GM12878 (cell line): ENCODE results near the gene THRAP3. TPM values are rescaled to one million over a fixed set of nuclear protein-coding genes. Genes with fewer than 3 reads are reported as not detected.

Experiments used
- ATAC-seq: fragments of 200-7000 bp; cut with Tn5 transposase; 3 replicates; pipeline ENCODE4 v1.9.1; 2020; ENCODE audit warnings: mild to moderate bottlenecking, moderate library complexity
- BruUV-seq: library from RNA; stranded (reverse); fragments of 400-500 nt; replicated peaks from 2 replicates; lab custom pipeline; 2021; lab: Mats Ljungman, UMichigan
- CTCF ChIA-PET: fragments of 300-600 bp; sonication (Branson Sonifier 250); formaldehyde crosslinking; extraction: SDS; loops from one replicate; lab custom pipeline; 2021; ENCODE audit warnings: inconsistent platforms; lab: Yijun Ruan, JAX
- POLR2A ChIA-PET: fragments of 350-600 bp; formaldehyde crosslinking; extraction: SDS; loops from one replicate; lab custom pipeline; 2021; ENCODE audit warnings: inconsistent platforms; lab: Charles Lee
- RAD21 ChIA-PET: fragments of 300-600 bp; sonication (Branson Sonifier 250); formaldehyde crosslinking; loops from one replicate; lab custom pipeline; 2023; ENCODE audit warnings: antibody characterized with exemption; ENCODE audit not compliant: unreplicated experiment; lab: Charles Lee
- SMC1A ChIA-PET: fragments of 300-600 bp; sonication (Branson Sonifier 250); formaldehyde crosslinking; loops from one replicate; lab custom pipeline; 2023; ENCODE audit not compliant: unreplicated experiment, uncharacterized antibody; lab: Charles Lee
- DNase-seq: peaks from one replicate; pipeline ENCODE4 v3.0.0-alpha.2; 2011; ENCODE audit warnings: low read depth, low spot score
- FAIRE-seq: peaks from 3 replicates; lab custom pipeline; 2011; peaks lifted over from hg19 to GRCh38; lab: Jason Lieb, UNC
- H2AFZ ChIP-seq: 2 replicates; pipeline ENCODE4 v1.6.0; 2011; ENCODE audit warnings: low read depth, low read length, control low read depth; ENCODE audit not compliant: control insufficient read depth
- H3K27ac ChIP-seq: 2 replicates; pipeline ENCODE4 v1.5.1; 2011; ENCODE audit warnings: control low read depth; ENCODE audit not compliant: control insufficient read depth, insufficient read depth
- H3K27me3 ChIP-seq, 2 experiments: replicated peaks in 1 of 2; 2 replicates each; pipeline versions ENCODE4 v1.6.0 to v1.6.1; 2011; ENCODE audit warnings: low read length in 1 of 2; ENCODE audit not compliant: control insufficient read depth in 2 of 2, insufficient read depth in 2 of 2
- H3K36me3 ChIP-seq, 2 experiments: 2 replicates each; pipeline ENCODE4 v1.5.1; 2011; ENCODE audit warnings: low read length in 1 of 2; ENCODE audit not compliant: control insufficient read depth in 2 of 2, insufficient read depth in 2 of 2
- H3K4me1 ChIP-seq: 2 replicates; pipeline ENCODE4 v1.6.1; 2011; ENCODE audit warnings: mild to moderate bottlenecking, low read length, moderate library complexity, mixed read lengths; ENCODE audit not compliant: control insufficient read depth, insufficient read depth
- H3K4me2 ChIP-seq: 2 replicates; pipeline ENCODE4 v1.6.0; 2011; ENCODE audit warnings: control low read depth; ENCODE audit not compliant: control insufficient read depth, insufficient read depth
- H3K4me3 ChIP-seq: fragments of 200-600 bp; sonication (generic); 2 replicates; pipeline ENCODE4 v1.5.1; 2016
- H3K79me2 ChIP-seq: 2 replicates; pipeline ENCODE4 v1.6.0; 2011; ENCODE audit warnings: low read length; ENCODE audit not compliant: control insufficient read depth, insufficient read depth
- H3K9ac ChIP-seq: 2 replicates; pipeline ENCODE4 v1.8.0; 2011; ENCODE audit warnings: low read length, control low read depth, mixed read lengths; ENCODE audit not compliant: control insufficient read depth, insufficient read depth
- H3K9me3 ChIP-seq: replicated peaks from 3 replicates; pipeline ENCODE4 v1.5.1; 2011; ENCODE audit warnings: mild to moderate bottlenecking, low read length; ENCODE audit not compliant: control insufficient read depth, insufficient read depth
- H4K20me1 ChIP-seq: 2 replicates; pipeline ENCODE4 v1.6.0; 2011; ENCODE audit not compliant: control insufficient read depth, insufficient read depth
- ATF3 ChIP-seq: IDR thresholded peaks from 2 replicates; pipeline ENCODE4 v1.6.1; 2011; ENCODE audit warnings: low read depth, mild to moderate bottlenecking, low read length, moderate library complexity, borderline replicate concordance; ENCODE audit errors: extremely low read depth
- CEBPB ChIP-seq, 2 experiments: fragments of 150-350 bp in 1 of 2; IDR thresholded peaks; 2 replicates each; pipeline ENCODE4 v1.6.1; 2012 to 2014; ENCODE audit warnings: low read depth in 2 of 2, low read length in 2 of 2, borderline replicate concordance in 1 of 2, inconsistent platforms in 1 of 2
- ETV6 ChIP-seq, 2 experiments: fragments of 450-650 bp in 1 of 2; IDR thresholded peaks in 1 of 2; conservative IDR thresholded peaks in 1 of 2; 2 replicates each; pipeline ENCODE4 v1.6.1; 2014; ENCODE audit warnings: antibody characterized with exemption in 1 of 2, borderline replicate concordance in 1 of 2, low read depth in 1 of 2, mild to moderate bottlenecking in 1 of 2, moderate library complexity in 1 of 2
- FOS ChIP-seq: IDR thresholded peaks from 3 replicates; pipeline ENCODE4 v1.6.1; 2011; ENCODE audit warnings: borderline replicate concordance; ENCODE audit not compliant: insufficient read length; ENCODE audit errors: extremely low read depth
- FOXM1 ChIP-seq: IDR thresholded peaks from 2 replicates; pipeline ENCODE4 v1.6.1; 2012; ENCODE audit warnings: low read depth, mild to moderate bottlenecking, inconsistent platforms, low read length, moderate library complexity
- IRF5 ChIP-seq: fragments of 450-650 bp; IDR thresholded peaks from 2 replicates; pipeline ENCODE4 v1.6.1; 2017; ENCODE audit warnings: borderline replicate concordance
- MXI1 ChIP-seq: fragments of 150-350 bp; IDR thresholded peaks from 2 replicates; pipeline ENCODE4 v1.6.1; 2011; ENCODE audit warnings: low read depth, mild to moderate bottlenecking, inconsistent platforms, low read length, improper control_type of control experiment
- PAX5 ChIP-seq: IDR thresholded peaks from 2 replicates; pipeline ENCODE4 v1.6.1; 2011; ENCODE audit warnings: low read depth, low read length, borderline replicate concordance
- POU2F2 ChIP-seq: IDR thresholded peaks from 3 replicates; pipeline ENCODE4 v1.6.1; 2011; ENCODE audit warnings: low read depth, mild to moderate bottlenecking, low read length, borderline replicate concordance
- SIN3A ChIP-seq: IDR thresholded peaks from 2 replicates; pipeline ENCODE4 v1.6.1; 2012; ENCODE audit warnings: low read depth, low read length, improper control_type of control experiment
- TBL1XR1 ChIP-seq: IDR thresholded peaks from 2 replicates; pipeline ENCODE4 v1.6.1; 2012; ENCODE audit warnings: low read depth, low read length, improper control_type of control experiment
- ZNF274 ChIP-seq: IDR thresholded peaks from one replicate; pipeline ENCODE4 v1.8.0; 2011; ENCODE audit not compliant: insufficient read length, insufficient read depth
- ZNF622 ChIP-seq: fragments of 450-650 bp; IDR thresholded peaks from 2 replicates; pipeline ENCODE4 v1.6.1; 2017; ENCODE audit warnings: mild to moderate bottlenecking, inconsistent platforms
- ZSCAN29 ChIP-seq: fragments of 450-650 bp; IDR thresholded peaks from 2 replicates; pipeline ENCODE4 v1.6.1; 2017; ENCODE audit warnings: mild to moderate bottlenecking, moderate library complexity
- WGBS: methylation state at CpG from one replicate; pipeline ENCODE4 v1.1.6; 2016; ENCODE audit warnings: low lambda C conversion rate; ENCODE audit not compliant: insufficient replicate concordance, insufficient coverage; ENCODE audit errors: missing lambda C conversion rate; 5-methylcytosine and 5-hydroxymethylcytosine counted together
- in situ Hi-C: fragments of 300-500 bp; cut with MboI; formaldehyde crosslinking; loops from 9 replicates; pipeline ENCODE4 v1.14.3; 2018; ENCODE audit warnings: mixed read lengths
- intact Hi-C: fragments of 100-400 bp; cut with micrococcal nuclease; formaldehyde crosslinking; loops from one replicate; pipeline ENCODE4 v1.14.2; 2022; ENCODE audit not compliant: unreplicated experiment
- polyA plus RNA-seq, 11 experiments: library from polyadenylated mRNA; depleted of rRNA in 4 of 11; unstranded in 6 of 11; stranded (reverse) in 5 of 11; fragments of >200 nt; fragmentation: Nextera tagmentation in 4 of 11; fragmentation: Illumina TruSeq in 1 of 11; extraction: Ambion mirVana in 4 of 11; extraction: Trizol in 1 of 11; gene quantifications; 1 replicate in 1 of 11; 2 replicates in 10 of 11; pipeline versions ENCODE4 v1.2.1 to v1.2.3, GENCODE V29; 2011 to 2016; ENCODE audit warnings: inconsistent platforms in 2 of 11, missing spikeins in 2 of 11, low read depth in 1 of 11
- total RNA-seq, 4 experiments: library from RNA; depleted of rRNA in 3 of 4; stranded (reverse); fragments of >200 nt in 3 of 4; fragmentation: Illumina TruSeq in 1 of 4; extraction: Trizol in 1 of 4; gene quantifications; 2 replicates each; pipeline versions ENCODE4 v1.2.1 to v1.2.3, GENCODE V29; 2013 to 2021

Gene THRAP3
- total and polyA plus RNA-seq, 10 of the 15 experiments (the other 5 are each of a cell fraction or from before 2014, with no cell fraction given), result 76.3 to 173 (median 136) TPM

- Histone ChIP-seq H4K20me1 (no peaks in the 10 kb centered on the region), H3K27me3 (no peaks in the 10 kb centered on the region)
- POLR2A ChIA-PET, result interaction anchor here (1.0 kb wide), 1 partner anchor 22 kb away, joined by 3 read pairs; no protein-coding TSS in a partner anchor
- TF ChIP-seq SIN3A (no peak), MXI1 (no peak), TBL1XR1 (no peak), CEBPB (IDR thresholded peaks at IDR 0.05; ENCODE audit: borderline replicate concordance in 1 of 2, low read depth in 2 of 2, low read length in 2 of 2) (no peak)
- TF ChIP-seq, all 136 proteins: peak for 0
- no peak for DNase-seq
- H3K9me3 ChIP-seq, result no peaks in the 10 kb centered on the region
- H3K27ac ChIP-seq, result no peak overlapping the region
- ChIA-PET SMC1A (interaction anchor here (0.6 to 0.8 kb wide), 2 partner anchors 23 to 74 kb away, joined by 3 read pairs; no protein-coding TSS in a partner anchor), RAD21 (interaction anchor here (0.8 kb wide), 1 partner anchor 23 kb away, joined by 5 read pairs; no protein-coding TSS in a partner anchor), CTCF (interaction anchor here (0.6 to 13.5 kb wide), 3 partner anchors 21 to 75 kb away, joined by 4 to 157 read pairs (median 12); no protein-coding TSS in a partner anchor)
- in situ Hi-C loops (loop anchor here (5.0 kb wide), 1 partner anchor 77 kb away; no protein-coding TSS in a partner anchor), intact Hi-C loops (no loop called here)
- no peak for ATAC-seq
- H3K4me1 ChIP-seq, result peaks cover 22% of the 10 kb centered on the region
- no peak overlapping the region for H3K4me2 ChIP-seq
- peaks cover 17 to 18% of the 10 kb centered on the region in 2 experiments; a peak in 3 of 4 replicates for H3K36me3 ChIP-seq
- no peaks in the 10 kb centered on the region; the same call in 1 of the 2 replicates for H3K79me2 ChIP-seq
- no peak overlapping the region for H2AFZ ChIP-seq
- no peak overlapping the region for H3K9ac ChIP-seq
- no peak for FAIRE-seq
- BruUV-seq, result no TSS peak
- no peak overlapping the region for H3K4me3 ChIP-seq
- WGBS, result 82% methylated on average over 7 of the region's 7 CpGs
Measured at GRCh38 chr1:36345353-36345752, 121.1 kb downstream of the THRAP3 start.

- H3K79me2 ChIP-seq, result no peaks in the 10 kb centered on the region; the same call in 1 of the 2 replicates
- H4K20me1 ChIP-seq, result no peaks in the 10 kb centered on the region
- no peak overlapping the region for H3K4me2 ChIP-seq
- ATAC-seq, result no peak
- in situ Hi-C loops (loop anchor here (5.0 kb wide), 1 partner anchor 75 kb away; no protein-coding TSS in a partner anchor), intact Hi-C loops (no loop called here)
- ChIA-PET POLR2A (no interaction called here), RAD21 (interaction anchor here (2.8 kb wide), 1 partner anchor 39 kb away, joined by 11 read pairs; the partner anchor contains the start of gene STK40), SMC1A (interaction anchor here (0.9 to 1.6 kb wide), 3 partner anchors 52 to 75 kb away, joined by 4 to 7 read pairs (median 4); no protein-coding TSS in a partner anchor), CTCF (interaction anchor here (13.5 kb wide), 1 partner anchor 20 kb away, joined by 157 read pairs; no protein-coding TSS in a partner anchor)
- peaks cover 17 to 18% of the 10 kb centered on the region in 2 experiments; a peak in 3 of 4 replicates for H3K36me3 ChIP-seq
- no peak for DNase-seq
- H3K27me3 ChIP-seq, result no peaks in the 10 kb centered on the region
- no peaks in the 10 kb centered on the region for H3K9me3 ChIP-seq
- H3K27ac ChIP-seq, result no peak overlapping the region
- H3K4me1 ChIP-seq, result peaks cover 37% of the 10 kb centered on the region
- FAIRE-seq, result no peak
- no peak overlapping the region for H3K4me3 ChIP-seq
- H2AFZ ChIP-seq, result no peak overlapping the region
- no TSS peak for BruUV-seq
- 93% methylated on average over 8 of the region's 8 CpGs for WGBS
- no peak overlapping the region for H3K9ac ChIP-seq
- TF ChIP-seq ZNF274, result no peak
- no peak for TF ChIP-seq POU2F2
- no peak for TF ChIP-seq ZSCAN29
- no peak for TF ChIP-seq ETV6 (conservative IDR thresholded peaks at IDR 0.05 in 1 of 2, IDR thresholded peaks at IDR 0.05 in 1 of 2; ENCODE audit: borderline replicate concordance in 1 of 2, low read depth in 1 of 2)
- TF ChIP-seq ZNF622, result no peak
- no peak for TF ChIP-seq FOS
- TF ChIP-seq PAX5, result no peak
- TF ChIP-seq IRF5, result no peak
- TF ChIP-seq FOXM1, result no peak
- TF ChIP-seq ATF3, result no peak
Measured at GRCh38 chr1:36346741-36347370, 122.6 kb downstream of the THRAP3 start.
